GM10266 (cell line): ENCODE measurements around the gene TMEM131.
"Not testable (repeated sequence)": the region's sequence is repeated elsewhere in the genome, so short reads cannot be mapped to it uniquely, and the experiment has no call there.

Experiments
- DNase-seq: peaks from one replicate; pipeline ENCODE4 v3.0.0; 2012; ENCODE audit errors: extremely low spot score
- TF ChIP-seq, protein P1 (sequence below): IDR thresholded peaks from 2 replicates; pipeline ENCODE4 v1.5.1; 2012; ENCODE audit warnings: mild to moderate bottlenecking, low read depth; ENCODE audit not compliant: control insufficient read depth, insufficient read depth; ENCODE audit errors: missing control alignments

TMEM131 gene

DNA sequence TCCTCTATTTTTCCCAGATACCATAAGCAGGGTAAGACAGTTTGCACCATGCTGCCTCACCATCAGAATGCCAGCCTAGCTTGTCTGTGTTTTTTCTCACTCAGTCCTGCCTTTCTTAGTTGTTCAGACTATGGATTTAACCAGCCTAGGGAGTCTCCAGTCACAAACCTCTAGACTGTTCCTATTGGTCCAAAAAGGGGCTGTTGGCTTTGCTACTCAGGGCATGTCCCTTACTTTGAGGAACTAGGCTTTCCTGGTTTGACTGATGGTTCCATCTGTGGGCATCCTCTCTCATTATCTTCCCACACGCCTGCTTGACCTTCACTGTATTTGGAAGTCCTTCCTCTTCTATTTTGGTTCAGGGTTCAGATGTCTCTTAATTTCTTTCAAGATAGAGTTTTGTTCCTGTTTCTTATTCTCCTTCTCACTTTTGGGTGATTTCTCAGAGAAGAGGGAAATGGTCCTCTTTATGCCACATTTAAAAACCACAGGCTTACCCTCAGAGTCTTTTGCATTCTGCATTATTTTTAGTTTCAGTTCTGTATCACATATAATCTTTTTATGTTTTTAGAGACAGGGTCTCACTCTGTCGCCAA, 31.3 kb upstream of the TMEM131 start:
- peak; percentile 77 for DNase-seq
- TF ChIP-seq, protein P1, sequence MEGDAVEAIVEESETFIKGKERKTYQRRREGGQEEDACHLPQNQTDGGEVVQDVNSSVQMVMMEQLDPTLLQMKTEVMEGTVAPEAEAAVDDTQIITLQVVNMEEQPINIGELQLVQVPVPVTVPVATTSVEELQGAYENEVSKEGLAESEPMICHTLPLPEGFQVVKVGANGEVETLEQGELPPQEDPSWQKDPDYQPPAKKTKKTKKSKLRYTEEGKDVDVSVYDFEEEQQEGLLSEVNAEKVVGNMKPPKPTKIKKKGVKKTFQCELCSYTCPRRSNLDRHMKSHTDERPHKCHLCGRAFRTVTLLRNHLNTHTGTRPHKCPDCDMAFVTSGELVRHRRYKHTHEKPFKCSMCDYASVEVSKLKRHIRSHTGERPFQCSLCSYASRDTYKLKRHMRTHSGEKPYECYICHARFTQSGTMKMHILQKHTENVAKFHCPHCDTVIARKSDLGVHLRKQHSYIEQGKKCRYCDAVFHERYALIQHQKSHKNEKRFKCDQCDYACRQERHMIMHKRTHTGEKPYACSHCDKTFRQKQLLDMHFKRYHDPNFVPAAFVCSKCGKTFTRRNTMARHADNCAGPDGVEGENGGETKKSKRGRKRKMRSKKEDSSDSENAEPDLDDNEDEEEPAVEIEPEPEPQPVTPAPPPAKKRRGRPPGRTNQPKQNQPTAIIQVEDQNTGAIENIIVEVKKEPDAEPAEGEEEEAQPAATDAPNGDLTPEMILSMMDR, result no peak

DNA sequence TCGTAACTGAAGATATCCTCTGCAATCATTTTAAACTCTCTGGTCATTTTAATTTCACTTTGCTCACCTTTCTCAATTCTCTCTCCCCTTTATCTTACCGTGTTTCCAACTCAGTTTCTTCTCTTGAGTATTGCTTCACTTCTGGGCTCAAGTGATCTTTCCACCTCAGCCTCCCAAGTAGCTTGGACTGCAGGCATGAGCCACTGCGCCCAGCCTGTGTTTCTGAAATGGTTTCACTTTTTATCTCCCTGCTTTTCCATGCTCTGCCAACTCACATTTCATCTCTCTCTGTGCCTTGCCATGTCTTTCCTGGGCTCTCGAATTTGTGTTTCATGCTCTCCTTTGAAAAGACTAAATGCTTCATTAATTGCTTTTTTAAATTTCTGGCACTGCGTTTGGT, 30.5 kb upstream of the TMEM131 start:
- no peak for DNase-seq
- TF ChIP-seq, protein P1, result no peak

DNA sequence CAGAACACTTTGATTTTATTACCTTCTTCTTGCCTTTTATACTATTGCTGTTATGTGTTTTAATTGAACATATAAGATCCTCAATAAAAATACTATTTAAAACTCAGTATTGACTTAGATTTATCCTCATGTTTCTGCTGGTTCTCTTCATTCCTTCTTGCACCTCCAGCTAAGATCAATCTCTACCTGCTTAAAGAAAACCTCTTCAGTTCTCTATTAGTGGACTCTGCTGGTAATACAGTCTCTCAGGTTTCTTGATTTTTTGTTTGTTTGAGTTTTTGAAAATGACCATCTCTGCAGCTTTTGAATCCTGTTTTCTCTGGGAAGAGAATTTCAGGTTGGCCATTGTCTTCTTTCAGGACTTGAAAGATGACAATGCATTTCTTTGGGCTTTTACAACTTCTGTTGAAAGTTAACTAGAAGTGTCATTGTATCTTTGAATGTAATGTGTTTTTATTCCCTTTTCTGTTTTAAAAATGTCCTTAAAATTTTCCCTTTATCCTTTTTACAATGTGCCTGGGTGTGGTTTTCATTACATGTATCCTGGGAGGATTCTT, 29.8 kb upstream of the TMEM131 start:
- TF ChIP-seq, protein P1, result no peak
- no peak for DNase-seq

DNA sequence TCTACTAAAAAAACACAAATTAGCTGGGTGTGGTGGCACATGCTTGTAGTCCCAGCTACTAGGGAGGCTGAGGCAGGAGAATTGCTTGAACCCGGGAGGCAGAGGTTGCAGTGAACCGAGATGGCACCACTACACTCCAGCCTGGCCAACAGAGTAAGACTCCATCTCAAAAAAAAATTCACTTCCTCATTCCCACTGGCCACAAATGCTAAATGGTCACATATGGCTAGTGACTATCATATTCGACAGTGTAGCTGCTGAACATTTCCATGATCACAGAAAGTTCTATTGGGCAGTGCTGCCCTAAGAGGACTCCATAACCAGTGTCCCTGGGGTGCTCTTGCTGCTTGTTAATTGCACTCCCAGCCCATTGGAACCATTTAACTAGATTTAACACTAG, 26.3 kb upstream of the TMEM131 start:
- DNase-seq, result not testable (repeated sequence)

DNA sequence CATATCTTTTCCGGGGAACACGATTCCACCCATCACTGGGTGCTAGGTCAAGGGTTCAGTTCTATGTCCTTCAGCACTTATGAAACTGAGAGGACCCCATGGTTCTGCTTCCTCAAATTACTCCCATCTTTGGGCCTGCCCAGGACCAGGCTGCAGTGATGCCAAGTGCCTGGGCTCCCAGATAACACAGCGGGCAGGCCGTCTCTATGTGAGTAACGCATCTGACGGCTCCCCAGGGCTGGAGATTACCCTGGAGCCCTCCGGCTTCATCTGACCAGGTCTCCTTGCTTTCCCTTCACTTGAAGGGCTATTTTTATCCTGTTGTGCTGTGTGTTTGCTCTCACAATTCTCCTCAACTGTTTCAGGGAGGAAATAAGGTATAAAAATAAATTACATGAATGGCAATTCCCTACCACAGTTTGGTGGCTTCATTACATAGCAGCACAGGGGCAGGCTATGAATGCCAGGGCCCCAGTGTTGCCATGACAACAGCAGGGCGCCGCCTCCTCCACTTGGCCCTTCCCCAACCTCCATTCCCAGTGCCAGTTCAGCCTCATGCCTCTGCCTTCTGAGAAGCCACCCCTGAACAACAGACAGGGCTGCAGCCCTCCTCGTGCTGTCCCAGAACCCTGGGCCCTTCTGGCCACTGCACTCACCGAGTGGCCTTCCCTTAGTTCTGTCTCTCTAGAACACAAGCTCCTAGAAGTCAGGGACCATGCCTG, 25.4 kb upstream of the TMEM131 start:
- no peak for DNase-seq
- TF ChIP-seq, protein P1, result no peak

DNA sequence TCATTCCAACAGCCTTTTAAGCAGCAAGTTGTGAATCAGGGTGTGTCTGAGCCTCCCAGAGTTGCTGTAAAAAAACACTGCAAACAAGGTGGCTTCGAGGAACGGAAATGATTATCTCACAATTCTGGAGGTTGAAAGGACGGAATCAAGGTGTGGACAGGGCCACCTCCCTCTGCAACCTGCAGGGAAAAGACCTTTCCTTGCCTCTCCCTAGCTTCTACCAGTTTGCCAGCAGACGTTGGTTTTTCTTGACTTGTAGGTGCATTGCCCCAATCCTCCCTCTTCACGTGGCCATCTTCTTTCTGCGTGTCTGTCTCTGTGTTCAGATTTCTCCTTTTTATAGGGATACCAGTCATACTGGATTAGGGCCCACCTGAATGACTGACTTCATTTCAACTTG, 24.8 kb upstream of the TMEM131 start:
- TF ChIP-seq, protein P1, result no peak
- DNase-seq, result no peak

DNA sequence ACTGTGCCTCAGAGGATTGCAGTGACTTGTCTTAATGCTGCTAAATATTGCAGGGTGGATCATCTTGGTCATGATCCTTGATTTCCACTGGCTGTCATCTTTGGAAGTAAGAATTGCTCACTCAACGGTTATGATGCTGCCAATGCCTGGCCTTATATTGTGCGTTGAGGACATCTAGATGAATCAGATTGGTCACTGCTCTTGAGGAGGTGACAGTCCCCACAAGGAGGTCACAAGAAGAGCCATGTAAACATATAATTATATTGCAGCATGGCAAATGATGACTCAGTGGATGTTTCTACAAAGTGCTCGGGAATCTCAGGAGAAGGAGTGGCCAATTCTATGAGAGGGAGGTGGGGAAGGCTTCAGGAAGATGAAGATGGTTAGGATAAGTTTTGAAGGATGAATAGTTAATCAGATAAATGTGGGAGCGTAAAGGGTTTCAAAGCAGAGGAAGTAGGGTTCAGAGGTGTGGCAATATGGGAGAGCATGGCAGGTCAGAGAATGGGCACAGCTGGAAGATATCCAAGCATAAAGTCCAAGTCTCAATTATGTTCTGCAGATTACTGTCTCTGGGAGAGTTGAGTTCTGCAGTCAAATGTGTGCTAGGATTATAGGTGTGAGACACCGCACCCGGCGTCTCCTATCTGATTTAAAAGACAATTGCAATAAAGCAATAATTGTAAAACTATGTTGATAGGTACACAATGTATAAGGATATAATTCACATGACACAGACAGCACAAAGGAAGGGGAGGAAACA, 21.3 kb upstream of the TMEM131 start:
- TF ChIP-seq, protein P1, result no peak
- DNase-seq, result no peak
